C4-2B (cell line): ENCODE data around the gene ST3GAL6.

Experiments
- ZFX ChIP-seq: fragments of 450-650 bp; IDR thresholded peaks from 2 replicates; pipeline ENCODE4 v1.6.1; 2017
- TF ChIP-seq, protein P1 (sequence below): fragments of 450-650 bp; conservative IDR thresholded peaks from 2 replicates; pipeline ENCODE4 v1.5.1; 2017; ENCODE audit warnings: mild to moderate bottlenecking

GRCh38 chr3:98821063-98821462, 57.9 kb downstream of the ST3GAL6 start:
- TF ChIP-seq, protein P1, sequence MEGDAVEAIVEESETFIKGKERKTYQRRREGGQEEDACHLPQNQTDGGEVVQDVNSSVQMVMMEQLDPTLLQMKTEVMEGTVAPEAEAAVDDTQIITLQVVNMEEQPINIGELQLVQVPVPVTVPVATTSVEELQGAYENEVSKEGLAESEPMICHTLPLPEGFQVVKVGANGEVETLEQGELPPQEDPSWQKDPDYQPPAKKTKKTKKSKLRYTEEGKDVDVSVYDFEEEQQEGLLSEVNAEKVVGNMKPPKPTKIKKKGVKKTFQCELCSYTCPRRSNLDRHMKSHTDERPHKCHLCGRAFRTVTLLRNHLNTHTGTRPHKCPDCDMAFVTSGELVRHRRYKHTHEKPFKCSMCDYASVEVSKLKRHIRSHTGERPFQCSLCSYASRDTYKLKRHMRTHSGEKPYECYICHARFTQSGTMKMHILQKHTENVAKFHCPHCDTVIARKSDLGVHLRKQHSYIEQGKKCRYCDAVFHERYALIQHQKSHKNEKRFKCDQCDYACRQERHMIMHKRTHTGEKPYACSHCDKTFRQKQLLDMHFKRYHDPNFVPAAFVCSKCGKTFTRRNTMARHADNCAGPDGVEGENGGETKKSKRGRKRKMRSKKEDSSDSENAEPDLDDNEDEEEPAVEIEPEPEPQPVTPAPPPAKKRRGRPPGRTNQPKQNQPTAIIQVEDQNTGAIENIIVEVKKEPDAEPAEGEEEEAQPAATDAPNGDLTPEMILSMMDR, result no peak
- no peak for TF ChIP-seq ZFX
